ENCODE data around the gene XYLT1. TPM values are rescaled to one million over a fixed set of nuclear protein-coding genes. Genes with fewer than 3 reads are reported as not detected.

Gene XYLT1
- total and polyA plus RNA-seq, 2 of the 8 experiments (the other 6 are each of a cell fraction or from before 2014, with no cell fraction given): 6.6 to 25.4 TPM

GRCh38 chr16:17470182-17470907, 415 bp downstream of the XYLT1 start:
- H2AFZ ChIP-seq (ENCODE audit: low read length): no peak overlapping the region
- ChIA-PET POLR2A (ENCODE audit: partially characterized antibody) (no interaction called here), CTCF (ENCODE audit: partially characterized antibody) (interaction anchor here (0.5 to 2.1 kb wide), 7 partner anchors 12 to 609 kb away, joined by 3 to 5 read pairs (median 4); no protein-coding TSS in a partner anchor)
- peaks cover 13 to 35% (median 21%) of the 10 kb centered on the region in 4 experiments; a peak in 6 of 7 replicates for H3K4me1 ChIP-seq (replicated peaks in 1 of 4; ENCODE audit: control insufficient read depth in 3 of 4, insufficient read depth in 4 of 4, low read length in 3 of 4)
- DNase-seq (ENCODE audit: low read depth in 1 of 2, low spot score in 2 of 2) (peak in 1 of 2 experiments; percentile 65), FAIRE-seq (no peak)
- no peaks in the 10 kb centered on the region for H3K36me3 ChIP-seq (ENCODE audit: control insufficient read depth in 2 of 4, insufficient read depth in 4 of 4, low read length in 3 of 4)
- H3K9me3 ChIP-seq (ENCODE audit: insufficient read depth in 2 of 2, low read depth in 1 of 2, low read length in 1 of 2): no peaks in the 10 kb centered on the region
- peaks cover 0 to 28% (median 15%) of the 10 kb centered on the region in 4 experiments; a peak in 5 of 7 replicates for H3K27me3 ChIP-seq (replicated peaks in 1 of 4; ENCODE audit: control insufficient read depth in 3 of 4, extremely low read depth in 1 of 4, insufficient read depth in 3 of 4, low read length in 3 of 4)
- H3K4ac ChIP-seq (replicated peaks; ENCODE audit: insufficient read length, low read depth, low read length): no peak overlapping the region
- peaks cover 14% of the 10 kb centered on the region for H3K23me2 ChIP-seq (ENCODE audit: low read depth, low read length)
- peak overlapping the region; percentile 92 to 99 for H3K4me2 ChIP-seq (ENCODE audit: insufficient read depth in 1 of 2, low read depth in 2 of 2, low read length in 2 of 2)
- no peak overlapping the region for H4K91ac ChIP-seq (replicated peaks; ENCODE audit: insufficient read length, low read length)
- H2BK12ac ChIP-seq (ENCODE audit: low read depth, low read length): no peak overlapping the region
- H4K20me1 ChIP-seq (replicated peaks in 1 of 2; ENCODE audit: control insufficient read depth in 1 of 2, insufficient read depth in 2 of 2, low read length in 2 of 2): peaks cover 10 to 12% of the 10 kb centered on the region in 2 experiments
- H2BK5ac ChIP-seq (ENCODE audit: low read depth, low read length): no peak overlapping the region
- H2BK20ac ChIP-seq (ENCODE audit: low read length): no peak overlapping the region
- TF ChIP-seq SIN3A (conservative IDR thresholded peaks at IDR 0.05 in 1 of 2, IDR thresholded peaks at IDR 0.05 in 1 of 2; ENCODE audit: low read depth in 1 of 2, low read length in 2 of 2): 0 out of 4 replicates have a peak, but pooled peaks of 1 of the 2 experiments have one; percentile 10
- peak; percentile 41 for TF ChIP-seq KDM4A (IDR thresholded peaks at IDR 0.05; ENCODE audit: low read depth, low read length, severe bottlenecking)
- 0 out of 2 replicates have a peak, but pooled peaks have one; percentile 18 for TF ChIP-seq PHF8 (conservative IDR thresholded peaks at IDR 0.05; ENCODE audit: low read depth, low read length)
- TF ChIP-seq RBBP5 (IDR thresholded peaks at IDR 0.05; ENCODE audit: borderline replicate concordance, low read depth, low read length): 0 out of 2 replicates have a peak, but pooled peaks have one; percentile 19
- no peak for TF ChIP-seq POLR2A (IDR thresholded peaks at IDR 0.05; ENCODE audit: control extremely low read depth in 1 of 2, low read depth in 2 of 2, low read length in 2 of 2)
- no peak overlapping the region; the same call in 1 of the 2 replicates for H4K8ac ChIP-seq (ENCODE audit: extremely low read depth, insufficient read depth, low read length)
- no peaks in the 10 kb centered on the region; the same call in 1 of the 2 replicates for H3K79me1 ChIP-seq (ENCODE audit: low read depth, low read length)
- peak overlapping the region; percentile 59 to 79 (median 72) for H3K4me3 ChIP-seq (ENCODE audit: extremely low read depth in 1 of 4, insufficient read depth in 2 of 4, low read depth in 3 of 4, low read length in 4 of 4)
- no peak overlapping the region for H3K27ac ChIP-seq (ENCODE audit: low read depth, low read length)
- no peak overlapping the region for H3K56ac ChIP-seq (replicated peaks; ENCODE audit: insufficient read length, low read depth, low read length)
- no peak overlapping the region for H4K5ac ChIP-seq (ENCODE audit: insufficient read length, low read depth, low read length)
- H3K9ac ChIP-seq (replicated peaks in 1 of 4; ENCODE audit: extremely low read depth in 1 of 4, low read depth in 3 of 4, low read length in 3 of 4): peak overlapping the region in 3 of 4 experiments; percentile 8 to 44 (median 16); a peak in 5 of 7 replicates
- no peak overlapping the region for H3K23ac ChIP-seq (ENCODE audit: insufficient read length)
- no peak overlapping the region for H3K14ac ChIP-seq (ENCODE audit: insufficient read length)
- no peak overlapping the region for H2AK5ac ChIP-seq (ENCODE audit: low read depth, low read length)
- 3% methylated on average over 6 of the region's 95 CpGs; no CpG with 5 or more reads in 1 of the 2 experiments for WGBS, 2 experiments (ENCODE audit: extremely low coverage in 1 of 2, insufficient coverage in 1 of 2, insufficient read length in 1 of 2, insufficient replicate concordance in 2 of 2, low coverage in 1 of 2, low lambda C conversion rate in 2 of 2, missing lambda C conversion rate in 1 of 2)
- H2BK120ac ChIP-seq (replicated peaks; ENCODE audit: low read depth, low read length): no peak overlapping the region
- H3K79me2 ChIP-seq (ENCODE audit: control insufficient read depth in 1 of 2, insufficient read depth in 2 of 2, low read length in 2 of 2): peaks cover 0 to 35% of the 10 kb centered on the region in 2 experiments; a peak in 2 of 4 replicates
- H3K18ac ChIP-seq (ENCODE audit: extremely low read depth, low read length): no peak overlapping the region
- no peak overlapping the region; the same call in 1 of the 2 replicates for H2BK15ac ChIP-seq (ENCODE audit: low read length)

Data from H1 (cell line).